Measurements from ENCODE around the gene SLC26A4.

DNA sequence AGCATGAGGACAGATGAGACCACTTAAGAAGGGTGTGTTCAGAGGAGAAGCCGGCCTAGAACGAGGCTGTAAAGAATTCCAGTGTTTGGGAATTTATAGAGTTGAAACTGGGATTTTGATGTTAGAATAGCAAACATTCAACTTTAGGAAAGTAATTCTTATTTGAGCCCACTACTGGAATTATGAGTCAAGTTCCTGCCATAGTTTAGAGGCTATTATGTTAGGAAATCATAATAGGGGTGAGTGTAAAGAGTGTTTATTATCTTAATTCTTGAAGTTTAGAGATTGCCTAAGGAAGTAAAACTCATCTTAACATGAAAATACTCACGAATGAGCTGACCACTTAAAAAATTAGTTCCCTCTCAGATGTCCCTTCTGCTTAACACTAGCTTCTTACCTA, 85.4 kb downstream of the SLC26A4 start:
- TF ChIP-seq EZH2 (IDR thresholded peaks at IDR 0.05) = no peak
- no peak for TF ChIP-seq POLR2AphosphoS5 (IDR thresholded peaks at IDR 0.05; ENCODE audit: borderline replicate concordance, low read depth, low read length)

Measured in SK-N-MC (cell line).